Fibroblast of skin of right quadriceps (primary cell): ENCODE measurements around the gene PPFIA1.

Experiments
- DNase-seq: peaks from one replicate; pipeline ENCODE4 v3.0.0-alpha.2; 2013

PPFIA1 gene

GRCh38 chr11:70419307-70420007 is 149.0 kb downstream of the PPFIA1 start:
- no peak for DNase-seq

DNA sequence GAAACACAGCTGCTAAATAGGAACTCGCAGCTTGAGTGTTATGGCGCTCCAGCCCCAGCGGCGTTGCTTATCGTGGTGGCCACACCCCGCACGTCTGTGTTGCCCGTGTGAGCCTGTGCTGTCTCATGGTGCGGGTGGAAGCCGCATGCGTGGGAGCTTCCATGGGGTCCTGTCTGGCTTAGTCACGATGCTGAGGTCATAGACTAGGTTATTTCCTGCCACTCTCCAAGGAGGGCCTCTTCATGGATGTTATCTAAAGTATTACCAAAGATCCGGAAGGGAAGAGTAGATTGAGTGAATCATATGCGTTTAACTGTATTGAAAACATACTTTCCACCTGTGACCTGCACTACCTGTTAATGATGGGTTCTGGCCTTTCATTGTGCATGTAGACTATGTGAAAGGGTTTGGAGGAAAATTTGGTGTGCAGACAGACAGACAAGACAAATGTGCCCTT is 149.5 kb downstream of the PPFIA1 start:
- DNase-seq: peak; percentile 17

DNA sequence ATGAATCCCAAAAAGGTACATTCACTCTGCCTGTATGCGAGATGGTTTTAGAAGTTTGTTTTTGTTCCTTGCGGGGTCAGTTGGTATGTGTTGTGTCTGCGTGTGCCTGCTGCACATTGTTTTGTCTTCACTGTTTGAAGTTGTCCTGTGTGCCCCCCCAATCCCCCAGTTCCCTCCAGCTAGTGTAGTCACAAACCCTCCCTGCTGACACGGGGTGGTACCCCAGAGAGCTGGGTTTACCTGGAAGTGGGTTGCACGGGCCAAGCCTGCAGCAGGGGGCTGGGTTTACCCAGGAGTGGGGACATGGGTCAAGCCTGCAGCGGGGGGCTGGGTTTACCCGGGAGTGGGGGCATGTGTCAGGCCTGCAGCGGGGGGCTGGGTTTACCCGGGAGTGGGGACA is 150.0 kb downstream of the PPFIA1 start:
- no peak for DNase-seq

DNA sequence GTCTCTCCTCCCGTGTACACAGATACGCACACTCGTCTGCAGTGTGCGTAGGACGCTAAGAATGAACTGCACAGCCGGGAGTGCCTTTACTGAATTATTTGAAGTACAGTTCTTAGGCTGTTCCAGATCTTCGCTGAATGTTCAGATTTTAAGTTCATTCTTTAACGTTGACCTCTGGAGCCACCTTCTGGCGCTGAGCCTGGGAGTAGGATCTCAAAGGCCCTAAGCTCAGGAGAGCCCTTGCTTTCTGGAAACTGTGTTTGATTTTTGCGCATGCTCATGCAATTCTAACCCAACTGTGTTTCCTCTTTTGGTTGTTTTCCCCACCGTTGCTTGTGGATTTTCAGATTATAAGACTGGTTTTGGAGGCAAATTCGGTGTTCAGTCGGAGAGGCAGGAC is 150.6 kb downstream of the PPFIA1 start:
- no peak for DNase-seq

DNA sequence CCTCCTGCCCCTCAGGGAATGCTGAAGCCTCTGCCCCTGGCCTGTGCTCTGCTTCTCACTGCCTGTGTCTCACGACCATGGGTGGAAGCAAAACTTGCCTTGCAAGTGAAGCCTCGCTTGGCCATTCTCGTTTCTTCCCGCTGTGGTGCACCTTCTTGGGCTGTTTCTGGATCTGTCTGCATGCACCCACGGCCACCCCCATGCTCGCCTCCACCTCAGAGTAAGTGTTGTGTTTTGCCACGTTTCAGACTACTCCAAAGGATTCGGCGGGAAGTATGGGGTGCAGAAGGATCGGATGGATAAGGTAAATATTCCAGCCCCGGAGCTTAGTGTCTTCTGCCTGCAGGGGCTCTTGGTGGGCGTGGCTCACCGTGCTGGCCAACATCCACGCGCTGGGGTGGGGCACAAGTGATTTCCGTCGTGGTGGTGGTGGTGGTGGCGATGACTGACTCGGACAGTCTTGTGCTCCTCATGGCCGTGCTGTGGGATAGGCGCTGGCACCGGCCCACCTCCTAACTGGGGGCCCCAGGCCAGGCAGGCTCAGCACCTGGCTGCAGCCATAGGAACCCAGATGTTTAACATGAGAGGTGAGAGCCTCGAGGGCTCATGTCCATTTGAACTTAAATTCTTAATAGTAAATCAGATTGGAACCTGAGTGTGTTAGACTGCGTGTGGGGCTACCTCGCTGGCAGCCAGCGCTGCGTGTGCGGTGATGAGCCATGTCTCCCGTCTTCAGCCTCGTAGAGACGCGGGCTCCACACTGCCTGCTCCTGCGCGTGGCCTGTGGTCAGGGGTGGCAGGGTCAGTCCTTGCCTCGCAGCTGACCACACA is 152.4 kb downstream of the PPFIA1 start:
- no peak for DNase-seq

- DNase-seq: peak; percentile 27
Measured at GRCh38 chr11:70423523-70424505, 153.3 kb downstream of the PPFIA1 start.

GRCh38 chr11:70424765-70425344 is 154.4 kb downstream of the PPFIA1 start:
- DNase-seq: no peak

DNA sequence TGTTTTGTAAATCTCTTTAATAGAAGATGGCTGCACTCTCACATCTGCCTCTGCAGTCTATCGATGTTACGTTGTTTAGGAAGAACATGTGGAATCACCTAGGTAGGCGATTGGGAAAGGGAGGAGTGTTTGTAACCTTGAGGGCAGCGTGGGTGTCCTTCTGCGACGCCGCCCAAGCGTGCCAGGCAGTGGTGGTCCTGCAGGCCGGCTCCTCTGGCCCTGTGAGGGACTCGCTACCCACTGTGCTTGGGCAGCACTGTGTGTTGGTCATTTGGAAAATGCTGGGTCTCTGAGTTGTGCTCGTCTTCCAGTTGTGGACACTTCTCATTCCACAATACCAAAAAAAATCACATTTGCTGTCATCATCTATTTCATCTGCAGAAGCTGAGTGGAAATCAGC is 156.9 kb downstream of the PPFIA1 start:
- DNase-seq: no peak

DNA sequence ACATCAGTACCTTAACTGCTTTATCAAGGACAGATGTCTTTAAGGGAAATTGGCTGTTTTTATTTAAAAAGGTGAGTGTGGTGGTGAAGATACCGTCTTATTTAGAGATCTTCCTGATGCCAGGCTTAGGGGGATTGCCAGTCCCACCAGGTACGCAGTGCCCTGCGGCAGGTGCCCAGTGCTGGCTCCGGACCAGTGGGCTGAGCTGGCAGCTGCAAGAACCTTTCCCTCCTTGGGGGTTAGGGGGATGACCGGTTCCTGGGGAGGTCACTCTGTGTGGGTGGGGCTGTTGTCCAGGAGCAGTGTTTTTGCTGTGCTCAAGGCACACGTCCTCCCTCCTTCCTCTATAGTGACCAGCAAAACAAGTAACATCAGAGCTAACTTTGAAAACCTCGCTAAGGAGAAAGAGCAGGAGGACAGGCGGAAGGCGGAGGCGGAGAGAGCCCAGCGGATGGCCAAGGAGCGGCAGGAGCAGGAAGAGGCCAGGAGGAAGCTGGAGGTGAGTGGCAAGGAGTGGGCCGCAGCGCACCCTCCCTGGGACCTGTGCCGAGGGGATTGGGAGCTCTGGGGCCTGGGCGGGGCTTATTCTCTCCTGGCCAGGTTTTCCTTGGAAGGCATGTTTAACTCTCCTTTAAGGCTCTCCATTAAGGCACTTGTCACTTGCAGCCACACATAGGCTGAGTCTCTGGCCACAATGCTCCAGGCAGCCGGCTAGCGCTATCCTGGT is 158.4 kb downstream of the PPFIA1 start:
- no peak for DNase-seq

GRCh38 chr11:70429428-70429705 is 158.9 kb downstream of the PPFIA1 start:
- no peak for DNase-seq

DNA sequence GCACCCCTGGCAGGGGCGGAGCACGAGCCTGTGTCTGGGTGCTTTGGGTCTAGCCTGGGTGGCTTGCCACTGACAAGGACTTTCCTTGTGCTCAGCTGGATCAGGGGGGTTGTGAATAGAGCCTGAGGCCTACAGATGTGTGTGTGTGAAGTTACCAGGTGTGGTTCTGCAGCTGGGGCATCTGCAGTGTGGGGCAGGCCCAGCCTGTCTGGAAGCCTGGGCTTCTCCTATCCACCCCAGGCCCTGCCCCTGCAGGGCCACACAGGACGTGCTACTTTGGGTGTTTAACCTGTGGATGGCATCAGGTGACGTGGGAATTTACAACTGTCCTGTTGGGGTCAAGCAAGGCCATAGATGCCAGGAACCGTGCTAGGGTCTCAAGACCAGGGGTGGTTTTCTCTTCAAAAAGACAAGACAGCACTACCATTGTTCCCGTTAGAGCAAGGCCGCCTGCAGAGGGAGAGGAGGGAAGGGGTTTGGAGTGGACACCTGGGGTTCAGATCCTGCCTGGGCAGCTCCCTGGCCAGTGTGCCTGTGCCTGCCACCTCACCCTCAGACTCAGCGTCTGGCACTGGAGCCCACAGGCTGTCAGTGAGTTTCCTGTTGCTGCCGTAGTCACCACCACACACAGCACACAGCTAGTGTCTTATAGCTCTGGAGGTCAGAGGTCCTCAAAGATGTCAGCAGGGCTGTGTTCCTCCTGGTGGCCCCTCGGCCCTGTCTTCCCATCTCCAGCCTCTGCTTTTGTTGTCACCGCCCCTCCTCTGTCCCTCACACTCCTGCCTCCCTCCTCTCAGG is 159.4 kb downstream of the PPFIA1 start:
- DNase-seq: no peak

- no peak for DNase-seq
Measured at GRCh38 chr11:70430671-70431574, 160.4 kb downstream of the PPFIA1 start.

- DNase-seq: no peak
Measured at GRCh38 chr11:70431611-70432010, 161.1 kb downstream of the PPFIA1 start.

DNA sequence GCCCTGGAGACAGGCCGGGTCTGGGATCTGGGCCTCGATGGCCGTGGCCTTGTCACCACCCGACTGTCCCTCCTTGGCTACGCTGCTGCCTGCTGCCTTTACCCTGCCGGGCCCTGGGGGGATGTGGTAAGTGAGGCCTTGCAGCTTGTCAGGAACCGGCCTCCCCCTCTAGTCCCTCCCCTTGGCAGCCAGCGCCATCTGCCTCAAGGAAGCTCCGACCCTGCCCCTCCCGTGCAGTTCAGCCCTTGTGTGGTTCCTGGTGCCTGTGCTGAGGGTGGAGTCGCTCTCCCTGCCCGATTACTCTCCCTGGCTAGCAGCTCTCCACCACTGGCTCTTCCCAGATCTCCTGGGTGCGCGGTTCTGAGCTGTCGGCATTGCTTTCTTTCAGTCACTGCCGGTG is 161.6 kb downstream of the PPFIA1 start:
- DNase-seq: no peak

GRCh38 chr11:70432580-70432979 is 162.1 kb downstream of the PPFIA1 start:
- DNase-seq: no peak

DNA sequence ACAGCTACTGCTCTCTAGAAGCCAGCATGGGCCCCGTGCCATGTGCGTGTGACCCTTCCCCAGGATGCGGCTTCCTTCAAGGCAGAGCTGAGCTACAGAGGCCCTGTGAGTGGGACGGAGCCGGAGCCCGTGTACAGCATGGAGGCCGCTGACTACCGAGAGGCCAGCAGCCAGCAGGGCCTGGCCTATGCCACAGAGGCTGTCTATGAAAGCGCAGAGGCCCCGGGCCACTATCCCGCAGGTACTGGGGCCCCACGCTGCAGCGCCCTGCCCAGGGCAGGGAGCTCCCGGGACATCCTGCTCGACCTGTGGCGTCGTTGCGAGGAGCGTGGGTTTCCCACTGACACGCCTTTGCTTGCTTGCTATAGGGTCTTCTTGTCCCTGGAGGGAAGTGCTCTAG is 162.5 kb downstream of the PPFIA1 start:
- DNase-seq: no peak

DNA sequence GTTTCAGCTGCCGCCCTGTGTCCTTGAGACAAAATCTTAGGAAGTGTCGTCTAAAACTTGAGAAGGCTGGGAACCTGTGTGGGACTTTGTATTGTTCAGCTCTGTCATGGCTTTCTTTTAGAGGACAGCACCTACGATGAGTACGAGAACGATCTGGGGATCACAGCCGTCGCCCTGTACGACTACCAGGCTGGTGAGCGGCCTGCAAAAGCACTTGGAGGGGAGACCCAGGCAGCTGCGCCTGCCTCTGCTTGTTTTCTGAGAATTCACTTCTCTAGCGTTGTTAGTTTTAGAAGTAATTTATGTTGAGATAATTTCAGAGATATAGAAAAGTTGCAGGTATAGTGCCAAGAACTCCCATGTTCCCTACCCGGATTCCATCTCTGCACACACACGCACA is 163.0 kb downstream of the PPFIA1 start:
- no peak for DNase-seq
